Tongue (tissue), 2 donors: ENCODE results near the gene KRTAP5-4. TPM values are rescaled to one million over a fixed set of nuclear protein-coding genes. Genes with fewer than 3 reads are reported as not detected.
"Not testable (repeated sequence)": the region's sequence is repeated elsewhere in the genome, so short reads cannot be mapped to it uniquely, and the experiment has no call there.

Experiments
- DNase-seq: peaks from one replicate; pipeline ENCODE4 v3.0.0-alpha.2; 2015
- total RNA-seq: library from RNA; depleted of rRNA; stranded (reverse); fragments of >200 nt; gene quantifications from one replicate; pipeline ENCODE4 v1.2.3, GENCODE V29; 2014

Gene KRTAP5-4
- total RNA-seq, 1 donor from 2014 or later: not detected

- peak; percentile 87 for DNase-seq
Measured at GRCh38 chr11:1652771-1653540, 31.0 kb upstream of the KRTAP5-4 start.

GRCh38 chr11:1652442-1652770 lies 30.5 kb upstream of the KRTAP5-4 start:
- no peak for DNase-seq

- DNase-seq: no peak
Measured at GRCh38 chr11:1652026-1652425, 30.1 kb upstream of the KRTAP5-4 start.

- DNase-seq: no peak
Measured at GRCh38 chr11:1651411-1651980, 29.6 kb upstream of the KRTAP5-4 start.

- no peak for DNase-seq
Measured at GRCh38 chr11:1650918-1651262, 29.0 kb upstream of the KRTAP5-4 start.

GRCh38 chr11:1650034-1650917 lies 28.3 kb upstream of the KRTAP5-4 start:
- no peak for DNase-seq

- no peak for DNase-seq
Measured at GRCh38 chr11:1648653-1649420, 26.9 kb upstream of the KRTAP5-4 start.

- no peak for DNase-seq
Measured at GRCh38 chr11:1647901-1648652, 26.1 kb upstream of the KRTAP5-4 start.

GRCh38 chr11:1646540-1646939 lies 24.6 kb upstream of the KRTAP5-4 start:
- not testable (repeated sequence) for DNase-seq

- DNase-seq: no peak
Measured at GRCh38 chr11:1645357-1645821, 23.5 kb upstream of the KRTAP5-4 start.

GRCh38 chr11:1644601-1645356 lies 22.8 kb upstream of the KRTAP5-4 start:
- no peak for DNase-seq

GRCh38 chr11:1643146-1643690 lies 21.3 kb upstream of the KRTAP5-4 start:
- no peak for DNase-seq

GRCh38 chr11:1642288-1643145 lies 20.6 kb upstream of the KRTAP5-4 start:
- DNase-seq: no peak

GRCh38 chr11:1641096-1641495 lies 19.2 kb upstream of the KRTAP5-4 start:
- DNase-seq: no peak

GRCh38 chr11:1640076-1640946 lies 18.4 kb upstream of the KRTAP5-4 start:
- DNase-seq: peak; percentile 59

- no peak for DNase-seq
Measured at GRCh38 chr11:1639666-1640065, 17.7 kb upstream of the KRTAP5-4 start.

- peak; percentile 80 for DNase-seq
Measured at GRCh38 chr11:1639102-1639620, 17.2 kb upstream of the KRTAP5-4 start.

- DNase-seq: no peak
Measured at GRCh38 chr11:1638344-1638743, 16.4 kb upstream of the KRTAP5-4 start.
